GM19025 (cell line): ENCODE data around the gene FLNA.
"Not testable (repeated sequence)": the region's sequence is repeated elsewhere in the genome, so short reads cannot be mapped to it uniquely, and the experiment has no call there.

Experiments
- ATAC-seq: cut with Tn5 transposase; IDR thresholded peaks from one replicate; pipeline ENCODE4 v1.9.1; 2021; ENCODE audit warnings: mild to moderate bottlenecking, low read depth, moderate library complexity; ENCODE audit not compliant: unreplicated experiment

The FLNA gene

GRCh38 chrX:154343620-154344019 is 30.8 kb downstream of the FLNA start:
- ATAC-seq = not testable (repeated sequence)

- ATAC-seq = not testable (repeated sequence)
Measured at GRCh38 chrX:154343063-154343462, 31.4 kb downstream of the FLNA start.

- peak; percentile 66 for ATAC-seq
Measured at GRCh38 chrX:154341399-154342298, 32.8 kb downstream of the FLNA start.

- no peak for ATAC-seq
Measured at GRCh38 chrX:154334496-154334895, 39.9 kb downstream of the FLNA start.

GRCh38 chrX:154333837-154334271 is 40.6 kb downstream of the FLNA start:
- peak; percentile 49 for ATAC-seq

GRCh38 chrX:154333116-154333515 is 41.3 kb downstream of the FLNA start:
- no peak for ATAC-seq

GRCh38 chrX:154332561-154332960 is 41.9 kb downstream of the FLNA start:
- ATAC-seq = no peak

- ATAC-seq = no peak
Measured at GRCh38 chrX:154329294-154329693, 45.1 kb downstream of the FLNA start.

- ATAC-seq = no peak
Measured at GRCh38 chrX:154328646-154329045, 45.8 kb downstream of the FLNA start.

GRCh38 chrX:154327038-154327820 is 47.2 kb downstream of the FLNA start:
- no peak for ATAC-seq

GRCh38 chrX:154325541-154325940 is 48.9 kb downstream of the FLNA start:
- no peak for ATAC-seq

- no peak for ATAC-seq
Measured at GRCh38 chrX:154323537-154323936, 50.9 kb downstream of the FLNA start.

- no peak for ATAC-seq
Measured at GRCh38 chrX:154322890-154323289, 51.5 kb downstream of the FLNA start.

- no peak for ATAC-seq
Measured at GRCh38 chrX:154321594-154321993, 52.8 kb downstream of the FLNA start.

- no peak for ATAC-seq
Measured at GRCh38 chrX:154321152-154321551, 53.3 kb downstream of the FLNA start.

- no peak for ATAC-seq
Measured at GRCh38 chrX:154320406-154320805, 54.0 kb downstream of the FLNA start.

- no peak for ATAC-seq
Measured at GRCh38 chrX:154317391-154317995, 56.9 kb downstream of the FLNA start.

- no peak for ATAC-seq
Measured at GRCh38 chrX:154315416-154315815, 59.0 kb downstream of the FLNA start.

GRCh38 chrX:154313147-154313546 is 61.3 kb downstream of the FLNA start:
- no peak for ATAC-seq

- ATAC-seq = no peak
Measured at GRCh38 chrX:154312116-154312515, 62.3 kb downstream of the FLNA start.
